Right lobe of liver (tissue), 4 donors: Measurements from ENCODE around the gene MYH6.

Experiments
- POLR2A ChIP-seq: fragments of 450-650 bp; IDR thresholded peaks from one replicate; pipeline ENCODE4 v1.6.1; 2017; ENCODE audit warnings: antibody characterized with exemption, mild to moderate bottlenecking
- TF ChIP-seq, protein P1 (sequence below), 4 donors: fragments of 200-600 bp in 3 of 4; fragments of 450-650 bp in 1 of 4; IDR thresholded peaks; one replicate each; pipeline versions ENCODE4 v1.5.1 to v1.8.0; 2016 to 2022; ENCODE audit warnings: antibody characterized with exemption in 4 of 4, mild to moderate bottlenecking in 2 of 4
- donor health status: DM: no; HTN: no; CAD: no.
- donor health status: DM: no; HTN: no; CAD: no.
- donor health status: DM: no; HTN: yes; CAD: no.

- TF ChIP-seq, protein P1, sequence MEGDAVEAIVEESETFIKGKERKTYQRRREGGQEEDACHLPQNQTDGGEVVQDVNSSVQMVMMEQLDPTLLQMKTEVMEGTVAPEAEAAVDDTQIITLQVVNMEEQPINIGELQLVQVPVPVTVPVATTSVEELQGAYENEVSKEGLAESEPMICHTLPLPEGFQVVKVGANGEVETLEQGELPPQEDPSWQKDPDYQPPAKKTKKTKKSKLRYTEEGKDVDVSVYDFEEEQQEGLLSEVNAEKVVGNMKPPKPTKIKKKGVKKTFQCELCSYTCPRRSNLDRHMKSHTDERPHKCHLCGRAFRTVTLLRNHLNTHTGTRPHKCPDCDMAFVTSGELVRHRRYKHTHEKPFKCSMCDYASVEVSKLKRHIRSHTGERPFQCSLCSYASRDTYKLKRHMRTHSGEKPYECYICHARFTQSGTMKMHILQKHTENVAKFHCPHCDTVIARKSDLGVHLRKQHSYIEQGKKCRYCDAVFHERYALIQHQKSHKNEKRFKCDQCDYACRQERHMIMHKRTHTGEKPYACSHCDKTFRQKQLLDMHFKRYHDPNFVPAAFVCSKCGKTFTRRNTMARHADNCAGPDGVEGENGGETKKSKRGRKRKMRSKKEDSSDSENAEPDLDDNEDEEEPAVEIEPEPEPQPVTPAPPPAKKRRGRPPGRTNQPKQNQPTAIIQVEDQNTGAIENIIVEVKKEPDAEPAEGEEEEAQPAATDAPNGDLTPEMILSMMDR (IDR thresholded peaks at IDR 0.05): no peak
- no peak for TF ChIP-seq POLR2A
These were observed 53.1 kb downstream of the MYH6 start for GRCh38 chr14:23354990-23355389.
